GM23338 (cell line): ENCODE data around the gene BRPF3. TPM values are rescaled to one million over a fixed set of nuclear protein-coding genes. Genes with fewer than 3 reads are reported as not detected.

Experiments
- ATAC-seq: fragments of 200-7000 bp; cut with Tn5 transposase; 3 replicates; pipeline ENCODE4 v1.9.1; 2020
- DNase-seq: peaks from one replicate; pipeline ENCODE4 v3.0.0-alpha.2; 2015; ENCODE audit warnings: low spot score
- H2AFZ ChIP-seq: fragments of 200-600 bp; sonication (generic); 2 replicates; pipeline ENCODE4 v1.8.0; 2016; ENCODE audit warnings: antibody characterized with exemption, mild to moderate bottlenecking, moderate library complexity
- H3F3A ChIP-seq: fragments of 200-600 bp; sonication (generic); replicated peaks from 2 replicates; pipeline ENCODE4 v1.8.0; 2017; ENCODE audit warnings: antibody characterized with exemption, mixed run types, low read depth
- H3K27ac ChIP-seq: fragments of 200-600 bp; sonication (generic); 2 replicates; pipeline ENCODE4 v1.6.1; 2016; ENCODE audit warnings: low read depth
- H3K27me3 ChIP-seq: fragments of 200-600 bp; sonication (generic); 2 replicates; pipeline ENCODE4 v1.8.0; 2016; ENCODE audit warnings: mild to moderate bottlenecking, mixed run types, moderate library complexity; ENCODE audit not compliant: insufficient read depth
- H3K36me3 ChIP-seq: fragments of 200-600 bp; sonication (generic); 2 replicates; pipeline ENCODE4 v1.8.0; 2016; ENCODE audit warnings: mild to moderate bottlenecking; ENCODE audit not compliant: insufficient read depth
- H3K4me1 ChIP-seq: fragments of 200-600 bp; sonication (generic); 2 replicates; pipeline ENCODE4 v1.8.0; 2016; ENCODE audit warnings: mild to moderate bottlenecking, moderate library complexity; ENCODE audit not compliant: insufficient read depth
- H3K4me2 ChIP-seq: fragments of 200-600 bp; sonication (generic); 2 replicates; pipeline ENCODE4 v1.7.1; 2017; ENCODE audit warnings: mixed run types
- H3K4me3 ChIP-seq: fragments of 200-600 bp; sonication (generic); 2 replicates; pipeline ENCODE4 v1.6.1; 2016; ENCODE audit warnings: mixed run types
- H3K79me2 ChIP-seq: fragments of 200-600 bp; sonication (generic); replicated peaks from 2 replicates; pipeline ENCODE4 v1.8.0; 2017; ENCODE audit warnings: mild to moderate bottlenecking; ENCODE audit not compliant: insufficient read depth
- H3K9me2 ChIP-seq: fragments of 200-600 bp; sonication (generic); 2 replicates; pipeline ENCODE4 v1.8.0; 2017; ENCODE audit not compliant: insufficient read depth
- H4K20me1 ChIP-seq: fragments of 200-600 bp; sonication (generic); replicated peaks from 2 replicates; pipeline ENCODE4 v1.8.0; 2017; ENCODE audit warnings: mild to moderate bottlenecking; ENCODE audit not compliant: insufficient read depth
- H3K27ac Mint-ChIP-seq: 2 replicates; pipeline ENCODE4 v1.8.0; 2020; ENCODE audit warnings: inconsistent platforms, mild to moderate bottlenecking, moderate library complexity, mixed read lengths
- H3K27me3 Mint-ChIP-seq: 3 replicates; pipeline ENCODE4 v1.8.0; 2022; ENCODE audit warnings: low read depth, mild to moderate bottlenecking, moderate library complexity, mixed read lengths, inconsistent platforms; ENCODE audit not compliant: insufficient read depth, poor library complexity
- H3K36me3 Mint-ChIP-seq: 3 replicates; pipeline ENCODE4 v1.8.0; 2021; ENCODE audit warnings: low read depth, mild to moderate bottlenecking, inconsistent platforms, moderate library complexity, mixed read lengths
- H3K4me1 Mint-ChIP-seq: 3 replicates; pipeline ENCODE4 v1.8.0; 2020; ENCODE audit warnings: mild to moderate bottlenecking, inconsistent platforms, mixed read lengths
- H3K4me3 Mint-ChIP-seq: 3 replicates; pipeline ENCODE4 v1.8.0; 2021; ENCODE audit warnings: moderate library complexity, mild to moderate bottlenecking, inconsistent platforms, mixed read lengths
- H3K9me3 Mint-ChIP-seq: 3 replicates; pipeline ENCODE4 v1.8.0; 2020; ENCODE audit warnings: moderate library complexity, mild to moderate bottlenecking, inconsistent platforms, mixed read lengths
- CREB1 ChIP-seq: fragments of 250-450 bp; sonication (Bioruptor Pico); IDR thresholded peaks from 2 replicates; pipeline ENCODE4 v1.5.0; 2020; ENCODE audit warnings: low read depth, mild to moderate bottlenecking, moderate library complexity
- EZH2 ChIP-seq: fragments of 200-600 bp; sonication (generic); IDR thresholded peaks from one replicate; pipeline ENCODE4 v1.8.0; 2017; ENCODE audit warnings: antibody characterized with exemption, mild to moderate bottlenecking, low read depth; ENCODE audit not compliant: unreplicated experiment
- EZH2phosphoT487 ChIP-seq: fragments of 200-600 bp; sonication (generic); IDR thresholded peaks from one replicate; pipeline ENCODE4 v1.8.1; 2018; ENCODE audit warnings: antibody characterized with exemption; ENCODE audit not compliant: unreplicated experiment
- JUNB ChIP-seq: IDR thresholded peaks from one replicate; pipeline ENCODE4 v1.6.1; 2016; ENCODE audit warnings: antibody characterized with exemption; ENCODE audit not compliant: unreplicated experiment
- NANOG ChIP-seq: IDR thresholded peaks from 2 replicates; pipeline ENCODE4 v1.6.1; 2016; ENCODE audit warnings: antibody characterized with exemption, borderline replicate concordance
- POLR2AphosphoS5 ChIP-seq: IDR thresholded peaks from 2 replicates; pipeline ENCODE4 v1.6.1; 2016; ENCODE audit warnings: antibody characterized with exemption, low read depth
- STAT1 ChIP-seq: IDR thresholded peaks from one replicate; pipeline ENCODE4 v1.6.1; 2016; ENCODE audit warnings: antibody characterized with exemption; ENCODE audit not compliant: unreplicated experiment
- ZNF114 ChIP-seq: fragments of 250-450 bp; sonication (Bioruptor Pico); IDR thresholded peaks from 2 replicates; pipeline ENCODE4 v1.5.0; 2020; ENCODE audit warnings: mild to moderate bottlenecking, moderate library complexity
- ZNF331 ChIP-seq: fragments of 250-450 bp; sonication (Bioruptor Pico); IDR thresholded peaks from 2 replicates; pipeline ENCODE4 v1.5.0; 2020; ENCODE audit warnings: low read depth, mild to moderate bottlenecking, moderate library complexity
- polyA plus RNA-seq: library from polyadenylated mRNA; unstranded; fragments of >200 nt; fragmentation: Nextera tagmentation; extraction: Ambion mirVana; gene quantifications from 2 replicates; pipeline ENCODE4 v1.2.1, GENCODE V29; 2016
- total RNA-seq: library from RNA; depleted of rRNA; stranded (reverse); fragments of >200 nt; shearing (Covaris generic); gene quantifications from 2 replicates; pipeline ENCODE4 v1.2.3, GENCODE V29; 2014
- TF ChIP-seq, protein P1 (sequence below): IDR thresholded peaks from 2 replicates; pipeline ENCODE4 v1.6.1; 2016; ENCODE audit warnings: antibody characterized with exemption
- TF ChIP-seq, protein P2 (sequence below), 2 experiments: fragments of 200-600 bp in 1 of 2; sonication (generic) in 1 of 2; conservative IDR thresholded peaks; 2 replicates each; pipeline versions ENCODE4 v1.5.1 to v1.6.1; 2016 to 2017; ENCODE audit warnings: antibody characterized with exemption in 2 of 2, low read depth in 2 of 2, mild to moderate bottlenecking in 2 of 2, moderate library complexity in 1 of 2
- TF ChIP-seq, protein P3 (sequence below): IDR thresholded peaks from one replicate; pipeline ENCODE4 v1.6.1; 2018; ENCODE audit warnings: antibody characterized with exemption; ENCODE audit not compliant: unreplicated experiment

The BRPF3 gene
- total and polyA plus RNA-seq, 2 experiments from 2014 or later, result 11.8 to 33.2 TPM

DNA sequence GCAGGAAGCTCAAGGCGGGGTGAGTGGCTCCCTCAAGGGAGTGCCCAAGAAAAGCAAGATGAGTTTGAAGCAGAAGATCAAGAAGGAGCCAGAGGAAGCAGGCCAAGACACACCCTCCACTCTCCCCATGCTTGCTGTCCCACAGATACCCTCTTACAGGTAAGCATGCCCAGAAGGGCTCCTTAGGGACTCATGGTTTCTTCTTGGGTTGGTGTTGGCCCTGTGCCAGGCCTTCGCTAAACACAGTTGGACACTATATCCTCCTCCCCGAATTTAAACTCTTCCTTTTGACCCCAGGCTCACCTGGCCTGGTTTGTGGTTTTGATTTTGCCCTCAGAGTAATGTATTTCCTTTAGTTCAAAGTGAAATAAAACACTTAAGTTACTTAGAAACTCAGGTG, 5.1 kb downstream of the BRPF3 start:
- H4K20me1 ChIP-seq, result peaks cover 32% of the 10 kb centered on the region
- peaks cover 8% of the 10 kb centered on the region; the same call in 2 of the 3 replicates for H3K4me1 Mint-ChIP-seq
- H3K4me3 ChIP-seq, result no peak overlapping the region
- no peak overlapping the region for H2AFZ ChIP-seq
- peaks cover 17% of the 10 kb centered on the region for H3K36me3 ChIP-seq
- H3K27ac ChIP-seq, result no peak overlapping the region
- H3K27me3 Mint-ChIP-seq, result peaks cover 4% of the 10 kb centered on the region
- H3K36me3 Mint-ChIP-seq, result peaks cover 47% of the 10 kb centered on the region
- no peak overlapping the region for H3K4me2 ChIP-seq
- H3K4me3 Mint-ChIP-seq, result no peak overlapping the region
- no peak for ATAC-seq
- no peak for TF ChIP-seq JUNB
- no peak for TF ChIP-seq EZH2phosphoT487
- TF ChIP-seq, protein P1, sequence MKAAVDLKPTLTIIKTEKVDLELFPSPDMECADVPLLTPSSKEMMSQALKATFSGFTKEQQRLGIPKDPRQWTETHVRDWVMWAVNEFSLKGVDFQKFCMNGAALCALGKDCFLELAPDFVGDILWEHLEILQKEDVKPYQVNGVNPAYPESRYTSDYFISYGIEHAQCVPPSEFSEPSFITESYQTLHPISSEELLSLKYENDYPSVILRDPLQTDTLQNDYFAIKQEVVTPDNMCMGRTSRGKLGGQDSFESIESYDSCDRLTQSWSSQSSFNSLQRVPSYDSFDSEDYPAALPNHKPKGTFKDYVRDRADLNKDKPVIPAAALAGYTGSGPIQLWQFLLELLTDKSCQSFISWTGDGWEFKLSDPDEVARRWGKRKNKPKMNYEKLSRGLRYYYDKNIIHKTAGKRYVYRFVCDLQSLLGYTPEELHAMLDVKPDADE, result no peak
- no peak for TF ChIP-seq ZNF114 (CRISPR knock-in tag)
- no peaks in the 10 kb centered on the region for H3K27me3 ChIP-seq
- no peaks in the 10 kb centered on the region; the same call in 1 of the 3 replicates for H3K9me3 Mint-ChIP-seq
- no peak for DNase-seq
- H3K9me2 ChIP-seq, result no peaks in the 10 kb centered on the region
- H3K79me2 ChIP-seq, result peaks cover 67% of the 10 kb centered on the region
- H3K4me1 ChIP-seq, result peaks cover 8% of the 10 kb centered on the region
- no peak overlapping the region for H3K27ac Mint-ChIP-seq
- no peaks in the 10 kb centered on the region for H3F3A ChIP-seq

DNA sequence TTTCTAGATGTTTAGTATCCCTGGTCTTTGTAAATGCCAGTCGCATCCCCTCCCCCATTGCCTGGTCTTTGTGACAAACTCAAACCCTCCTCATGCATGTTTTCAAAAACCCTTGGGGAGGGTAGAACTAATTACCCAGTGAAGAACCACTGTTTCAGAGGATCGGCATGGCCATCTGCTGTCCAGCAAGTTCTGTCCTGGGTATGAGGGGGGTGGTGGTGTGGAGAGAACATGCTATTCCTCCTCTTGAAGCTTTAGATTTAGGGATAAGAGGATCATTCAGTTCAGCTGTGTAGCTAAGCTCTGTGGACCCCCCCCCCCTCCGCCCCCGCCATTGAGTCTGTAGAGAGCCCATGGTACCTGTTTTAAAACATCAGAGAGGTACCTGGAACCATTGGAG, 5.6 kb downstream of the BRPF3 start:
- ATAC-seq, result no peak
- H3K36me3 ChIP-seq, result peaks cover 17% of the 10 kb centered on the region
- no peaks in the 10 kb centered on the region; the same call in 1 of the 3 replicates for H3K9me3 Mint-ChIP-seq
- no peak for TF ChIP-seq ZNF331
- TF ChIP-seq, protein P2, sequence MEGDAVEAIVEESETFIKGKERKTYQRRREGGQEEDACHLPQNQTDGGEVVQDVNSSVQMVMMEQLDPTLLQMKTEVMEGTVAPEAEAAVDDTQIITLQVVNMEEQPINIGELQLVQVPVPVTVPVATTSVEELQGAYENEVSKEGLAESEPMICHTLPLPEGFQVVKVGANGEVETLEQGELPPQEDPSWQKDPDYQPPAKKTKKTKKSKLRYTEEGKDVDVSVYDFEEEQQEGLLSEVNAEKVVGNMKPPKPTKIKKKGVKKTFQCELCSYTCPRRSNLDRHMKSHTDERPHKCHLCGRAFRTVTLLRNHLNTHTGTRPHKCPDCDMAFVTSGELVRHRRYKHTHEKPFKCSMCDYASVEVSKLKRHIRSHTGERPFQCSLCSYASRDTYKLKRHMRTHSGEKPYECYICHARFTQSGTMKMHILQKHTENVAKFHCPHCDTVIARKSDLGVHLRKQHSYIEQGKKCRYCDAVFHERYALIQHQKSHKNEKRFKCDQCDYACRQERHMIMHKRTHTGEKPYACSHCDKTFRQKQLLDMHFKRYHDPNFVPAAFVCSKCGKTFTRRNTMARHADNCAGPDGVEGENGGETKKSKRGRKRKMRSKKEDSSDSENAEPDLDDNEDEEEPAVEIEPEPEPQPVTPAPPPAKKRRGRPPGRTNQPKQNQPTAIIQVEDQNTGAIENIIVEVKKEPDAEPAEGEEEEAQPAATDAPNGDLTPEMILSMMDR (conservative IDR thresholded peaks at IDR 0.05; ENCODE audit: low read depth in 2 of 2), result no peak
- TF ChIP-seq EZH2phosphoT487, result no peak
- TF ChIP-seq EZH2, result no peak
- TF ChIP-seq NANOG, result no peak
- TF ChIP-seq STAT1, result no peak
- no peak for TF ChIP-seq ZNF114 (CRISPR knock-in tag)
- TF ChIP-seq JUNB, result no peak
- TF ChIP-seq CREB1, result no peak
- TF ChIP-seq, protein P3, sequence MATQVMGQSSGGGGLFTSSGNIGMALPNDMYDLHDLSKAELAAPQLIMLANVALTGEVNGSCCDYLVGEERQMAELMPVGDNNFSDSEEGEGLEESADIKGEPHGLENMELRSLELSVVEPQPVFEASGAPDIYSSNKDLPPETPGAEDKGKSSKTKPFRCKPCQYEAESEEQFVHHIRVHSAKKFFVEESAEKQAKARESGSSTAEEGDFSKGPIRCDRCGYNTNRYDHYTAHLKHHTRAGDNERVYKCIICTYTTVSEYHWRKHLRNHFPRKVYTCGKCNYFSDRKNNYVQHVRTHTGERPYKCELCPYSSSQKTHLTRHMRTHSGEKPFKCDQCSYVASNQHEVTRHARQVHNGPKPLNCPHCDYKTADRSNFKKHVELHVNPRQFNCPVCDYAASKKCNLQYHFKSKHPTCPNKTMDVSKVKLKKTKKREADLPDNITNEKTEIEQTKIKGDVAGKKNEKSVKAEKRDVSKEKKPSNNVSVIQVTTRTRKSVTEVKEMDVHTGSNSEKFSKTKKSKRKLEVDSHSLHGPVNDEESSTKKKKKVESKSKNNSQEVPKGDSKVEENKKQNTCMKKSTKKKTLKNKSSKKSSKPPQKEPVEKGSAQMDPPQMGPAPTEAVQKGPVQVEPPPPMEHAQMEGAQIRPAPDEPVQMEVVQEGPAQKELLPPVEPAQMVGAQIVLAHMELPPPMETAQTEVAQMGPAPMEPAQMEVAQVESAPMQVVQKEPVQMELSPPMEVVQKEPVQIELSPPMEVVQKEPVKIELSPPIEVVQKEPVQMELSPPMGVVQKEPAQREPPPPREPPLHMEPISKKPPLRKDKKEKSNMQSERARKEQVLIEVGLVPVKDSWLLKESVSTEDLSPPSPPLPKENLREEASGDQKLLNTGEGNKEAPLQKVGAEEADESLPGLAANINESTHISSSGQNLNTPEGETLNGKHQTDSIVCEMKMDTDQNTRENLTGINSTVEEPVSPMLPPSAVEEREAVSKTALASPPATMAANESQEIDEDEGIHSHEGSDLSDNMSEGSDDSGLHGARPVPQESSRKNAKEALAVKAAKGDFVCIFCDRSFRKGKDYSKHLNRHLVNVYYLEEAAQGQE, result no peak
- no peak for TF ChIP-seq POLR2AphosphoS5
- TF ChIP-seq, protein P1, result no peak

More for the DNA sequence above, 5.6 kb downstream of the BRPF3 start:
- Histone ChIP-seq H3K27ac (no peak overlapping the region), H2AFZ (no peak overlapping the region), H3K79me2 (peaks cover 70% of the 10 kb centered on the region), H4K20me1 (peaks cover 34% of the 10 kb centered on the region), H3K27me3 (no peaks in the 10 kb centered on the region), H3K9me2 (no peaks in the 10 kb centered on the region), H3K4me3 (no peak overlapping the region), H3K4me2 (no peak overlapping the region), H3K4me1 (peaks cover 8% of the 10 kb centered on the region), H3F3A (no peaks in the 10 kb centered on the region)
- no peak for DNase-seq
- no peak overlapping the region for H3K4me3 Mint-ChIP-seq
- H3K27ac Mint-ChIP-seq, result no peak overlapping the region
- H3K27me3 Mint-ChIP-seq, result peaks cover 4% of the 10 kb centered on the region
- H3K4me1 Mint-ChIP-seq, result peaks cover 8% of the 10 kb centered on the region; the same call in 2 of the 3 replicates
- H3K36me3 Mint-ChIP-seq, result peaks cover 50% of the 10 kb centered on the region
